ENCODE results near the gene GAL3ST2.

Gene GAL3ST2

GRCh38 chr2:241795021-241795999 is 18.7 kb downstream of the GAL3ST2 start:
- Histone ChIP-seq H3K27ac (ENCODE audit: low read length) (no peak overlapping the region), H3K4me1 (ENCODE audit: insufficient read depth, low read length) (no peaks in the 10 kb centered on the region), H3K9ac (ENCODE audit: low read depth, low read length) (no peak overlapping the region), H4K20me1 (ENCODE audit: insufficient read depth, low read length) (peaks cover 3% of the 10 kb centered on the region; the same call in 1 of the 2 replicates), H3K9me3 (ENCODE audit: insufficient read depth, low read length, severe bottlenecking) (no peaks in the 10 kb centered on the region), H3K79me2 (ENCODE audit: insufficient read depth, low read length) (no peaks in the 10 kb centered on the region), H3K4me2 (ENCODE audit: insufficient read depth, low read length) (no peak overlapping the region), H2AFZ (ENCODE audit: low read depth, low read length) (no peak overlapping the region), H3K36me3 (ENCODE audit: insufficient read depth, low read length) (no peaks in the 10 kb centered on the region), H3K4me3 (ENCODE audit: low read depth in 1 of 2, low read length in 2 of 2) (no peak overlapping the region), H3K27me3 (ENCODE audit: insufficient read depth, low read length, poor library complexity) (no peaks in the 10 kb centered on the region)
- ATAC-seq (ENCODE audit: insufficient read depth, low read depth) = no peak
- DNase-seq = no peak
- TF ChIP-seq, protein P1, sequence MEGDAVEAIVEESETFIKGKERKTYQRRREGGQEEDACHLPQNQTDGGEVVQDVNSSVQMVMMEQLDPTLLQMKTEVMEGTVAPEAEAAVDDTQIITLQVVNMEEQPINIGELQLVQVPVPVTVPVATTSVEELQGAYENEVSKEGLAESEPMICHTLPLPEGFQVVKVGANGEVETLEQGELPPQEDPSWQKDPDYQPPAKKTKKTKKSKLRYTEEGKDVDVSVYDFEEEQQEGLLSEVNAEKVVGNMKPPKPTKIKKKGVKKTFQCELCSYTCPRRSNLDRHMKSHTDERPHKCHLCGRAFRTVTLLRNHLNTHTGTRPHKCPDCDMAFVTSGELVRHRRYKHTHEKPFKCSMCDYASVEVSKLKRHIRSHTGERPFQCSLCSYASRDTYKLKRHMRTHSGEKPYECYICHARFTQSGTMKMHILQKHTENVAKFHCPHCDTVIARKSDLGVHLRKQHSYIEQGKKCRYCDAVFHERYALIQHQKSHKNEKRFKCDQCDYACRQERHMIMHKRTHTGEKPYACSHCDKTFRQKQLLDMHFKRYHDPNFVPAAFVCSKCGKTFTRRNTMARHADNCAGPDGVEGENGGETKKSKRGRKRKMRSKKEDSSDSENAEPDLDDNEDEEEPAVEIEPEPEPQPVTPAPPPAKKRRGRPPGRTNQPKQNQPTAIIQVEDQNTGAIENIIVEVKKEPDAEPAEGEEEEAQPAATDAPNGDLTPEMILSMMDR (IDR thresholded peaks at IDR 0.05; ENCODE audit: borderline replicate concordance, extremely low read depth, low read length, poor library complexity, severe bottlenecking) = no peak
- no peak for TF ChIP-seq EZH2 (IDR thresholded peaks at IDR 0.05; ENCODE audit: borderline replicate concordance, low read depth, low read length, severe bottlenecking)

GRCh38 chr2:241796209-241796608 is 19.6 kb downstream of the GAL3ST2 start:
- no peaks in the 10 kb centered on the region for H3K27me3 ChIP-seq (ENCODE audit: insufficient read depth, low read length, poor library complexity)
- no peak overlapping the region for H3K4me3 ChIP-seq (ENCODE audit: low read depth in 1 of 2, low read length in 2 of 2)
- peaks cover 3% of the 10 kb centered on the region; the same call in 1 of the 2 replicates for H4K20me1 ChIP-seq (ENCODE audit: insufficient read depth, low read length)
- no peaks in the 10 kb centered on the region for H3K79me2 ChIP-seq (ENCODE audit: insufficient read depth, low read length)
- ATAC-seq (ENCODE audit: insufficient read depth, low read depth) (no peak), DNase-seq (no peak)
- H3K9me3 ChIP-seq (ENCODE audit: insufficient read depth, low read length, severe bottlenecking) = no peaks in the 10 kb centered on the region
- TF ChIP-seq, protein P1 (IDR thresholded peaks at IDR 0.05; ENCODE audit: borderline replicate concordance, extremely low read depth, low read length, poor library complexity, severe bottlenecking) = no peak
- no peak for TF ChIP-seq EZH2 (IDR thresholded peaks at IDR 0.05; ENCODE audit: borderline replicate concordance, low read depth, low read length, severe bottlenecking)
- no peak overlapping the region for H3K4me2 ChIP-seq (ENCODE audit: insufficient read depth, low read length)
- no peak overlapping the region for H2AFZ ChIP-seq (ENCODE audit: low read depth, low read length)
- no peaks in the 10 kb centered on the region for H3K36me3 ChIP-seq (ENCODE audit: insufficient read depth, low read length)
- H3K4me1 ChIP-seq (ENCODE audit: insufficient read depth, low read length) = no peaks in the 10 kb centered on the region
- no peak overlapping the region for H3K27ac ChIP-seq (ENCODE audit: low read length)
- H3K9ac ChIP-seq (ENCODE audit: low read depth, low read length) = no peak overlapping the region

DNA sequence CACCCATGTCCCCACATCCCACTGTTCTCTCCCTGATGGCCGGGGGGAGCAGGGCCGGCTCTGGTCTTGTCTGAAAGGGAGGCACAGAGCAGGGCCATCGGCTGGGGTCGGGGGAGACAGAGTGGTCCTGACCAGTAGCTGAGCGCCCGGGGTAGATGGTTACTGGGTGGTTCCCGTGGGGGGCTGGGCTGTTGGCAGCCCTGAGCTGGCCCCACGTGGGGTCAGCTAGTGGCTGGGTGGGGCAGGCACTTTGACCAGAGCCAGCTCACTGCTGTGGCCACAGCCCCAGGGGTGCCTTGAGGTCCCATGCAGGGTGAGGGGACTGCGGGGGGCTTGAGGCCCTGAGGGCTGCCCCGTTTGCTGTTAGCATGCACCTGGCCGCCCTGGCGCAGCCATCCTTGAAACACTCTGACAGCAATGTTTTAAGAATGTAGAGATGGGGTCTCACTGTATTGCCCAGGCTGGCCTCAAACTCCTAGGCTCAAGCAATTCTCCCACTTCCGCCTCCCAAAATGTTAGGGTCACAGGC is 20.1 kb downstream of the GAL3ST2 start:
- no peaks in the 10 kb centered on the region for H3K9me3 ChIP-seq (ENCODE audit: insufficient read depth, low read length, severe bottlenecking)
- no peak overlapping the region for H3K27ac ChIP-seq (ENCODE audit: low read length)
- no peak overlapping the region for H2AFZ ChIP-seq (ENCODE audit: low read depth, low read length)
- H3K27me3 ChIP-seq (ENCODE audit: insufficient read depth, low read length, poor library complexity) = no peaks in the 10 kb centered on the region
- ATAC-seq (ENCODE audit: insufficient read depth, low read depth) = no peak
- H3K4me1 ChIP-seq (ENCODE audit: insufficient read depth, low read length) = no peaks in the 10 kb centered on the region
- H3K9ac ChIP-seq (ENCODE audit: low read depth, low read length) = no peak overlapping the region
- H3K36me3 ChIP-seq (ENCODE audit: insufficient read depth, low read length) = no peaks in the 10 kb centered on the region
- no peak overlapping the region for H3K4me3 ChIP-seq (ENCODE audit: low read depth in 1 of 2, low read length in 2 of 2)
- no peak for TF ChIP-seq EZH2 (IDR thresholded peaks at IDR 0.05; ENCODE audit: borderline replicate concordance, low read depth, low read length, severe bottlenecking)
- TF ChIP-seq, protein P1 (IDR thresholded peaks at IDR 0.05; ENCODE audit: borderline replicate concordance, extremely low read depth, low read length, poor library complexity, severe bottlenecking) = no peak
- peaks cover 3% of the 10 kb centered on the region; the same call in 1 of the 2 replicates for H4K20me1 ChIP-seq (ENCODE audit: insufficient read depth, low read length)
- no peak overlapping the region for H3K4me2 ChIP-seq (ENCODE audit: insufficient read depth, low read length)
- no peak for DNase-seq
- H3K79me2 ChIP-seq (ENCODE audit: insufficient read depth, low read length) = no peaks in the 10 kb centered on the region
